Activated naive CD4-positive, alpha-beta T cell treated with anti-CD3 and anti-CD28 coated beads, Interleukin-2, amount 50 U/mL, for 72 hours (primary cell): ENCODE measurements around the gene RBM47. TPM values are rescaled to one million over a fixed set of nuclear protein-coding genes. Genes with fewer than 3 reads are reported as not detected.

ENCODE experiments used
- ATAC-seq, 2 donors: fragments of 150-1000 bp; cut with Tn5 transposase; 2 replicates each; pipeline ENCODE4 v1.10.0; 2021; ENCODE audit warnings: mild to moderate bottlenecking in 2 of 2, moderate library complexity in 2 of 2
- DNase-seq, 2 donors: peaks; one replicate each; pipeline ENCODE4 v3.0.0; 2021 to 2022; ENCODE audit warnings: low spot score in 2 of 2
- H3K27ac Mint-ChIP-seq, 2 donors: one replicate each; pipeline ENCODE4 v1.8.0; 2022; ENCODE audit warnings: mild to moderate bottlenecking in 2 of 2, mixed read lengths in 2 of 2
- H3K36me3 Mint-ChIP-seq, 2 donors: one replicate each; pipeline ENCODE4 v1.8.0; 2022; ENCODE audit warnings: mixed read lengths in 2 of 2
- H3K9me3 Mint-ChIP-seq, 2 donors: one replicate each; pipeline ENCODE4 v1.8.0; 2022; ENCODE audit warnings: mixed read lengths in 2 of 2
- total RNA-seq, 2 donors: library from RNA; stranded (reverse); gene quantifications; one replicate each; pipeline ENCODE4 v1.2.3, GENCODE V29; 2022

RBM47 gene
- total RNA-seq, 2 donors from 2014 or later: 0.59 to 3.3 TPM

DNA sequence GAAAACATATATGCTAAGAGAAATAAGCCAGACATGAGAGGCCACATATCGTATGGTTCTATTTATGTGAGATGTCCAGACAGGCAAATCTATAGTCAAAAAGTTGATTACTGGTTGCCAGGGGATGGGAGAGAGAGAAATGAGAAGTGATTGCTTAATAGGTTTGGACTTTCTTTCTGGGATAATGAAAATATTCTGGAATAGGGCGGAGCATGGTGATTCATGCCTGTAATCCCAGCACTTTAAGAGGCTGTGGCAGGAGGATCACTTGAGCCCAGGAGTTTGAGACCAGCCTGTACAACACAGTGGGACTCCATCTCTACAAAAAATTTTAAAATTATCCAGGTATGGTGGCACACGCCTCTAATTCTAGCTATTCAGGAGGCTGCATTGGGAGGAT, 22.4 kb downstream of the RBM47 start:
- DNase-seq (no peak), ATAC-seq (no peak)
- no peaks in the 10 kb centered on the region for H3K36me3 Mint-ChIP-seq
- H3K27ac Mint-ChIP-seq: no peak overlapping the region
- H3K9me3 Mint-ChIP-seq: no peaks in the 10 kb centered on the region

DNA sequence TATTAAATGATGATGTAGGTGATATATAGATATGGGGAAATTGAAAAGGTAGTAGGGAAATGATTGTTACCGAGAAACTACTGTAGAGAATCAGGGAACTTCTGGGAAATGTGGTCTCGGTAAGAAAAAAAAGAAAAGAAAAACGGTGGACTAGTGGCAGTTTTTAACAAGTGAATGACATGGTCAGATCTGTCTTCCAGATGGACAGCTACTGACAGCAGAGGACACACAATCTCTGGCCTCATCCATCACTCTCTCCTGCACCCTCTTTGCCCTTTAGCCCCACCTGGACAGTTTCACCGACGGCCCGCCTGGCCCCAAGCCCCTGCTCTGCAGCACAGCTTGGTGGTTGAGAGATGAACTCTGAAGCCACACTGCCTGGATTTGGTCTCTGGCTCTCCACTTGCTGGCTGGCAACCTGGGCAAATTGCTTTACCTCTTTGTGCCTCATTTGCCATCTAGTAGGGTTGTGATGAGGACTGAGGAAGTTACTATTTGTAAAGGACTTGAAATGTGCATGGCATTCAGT, 23.4 kb downstream of the RBM47 start:
- Mint-ChIP-seq H3K9me3 (no peaks in the 10 kb centered on the region), H3K27ac (no peak overlapping the region), H3K36me3 (no peaks in the 10 kb centered on the region)
- ATAC-seq (no peak), DNase-seq (no peak)

DNA sequence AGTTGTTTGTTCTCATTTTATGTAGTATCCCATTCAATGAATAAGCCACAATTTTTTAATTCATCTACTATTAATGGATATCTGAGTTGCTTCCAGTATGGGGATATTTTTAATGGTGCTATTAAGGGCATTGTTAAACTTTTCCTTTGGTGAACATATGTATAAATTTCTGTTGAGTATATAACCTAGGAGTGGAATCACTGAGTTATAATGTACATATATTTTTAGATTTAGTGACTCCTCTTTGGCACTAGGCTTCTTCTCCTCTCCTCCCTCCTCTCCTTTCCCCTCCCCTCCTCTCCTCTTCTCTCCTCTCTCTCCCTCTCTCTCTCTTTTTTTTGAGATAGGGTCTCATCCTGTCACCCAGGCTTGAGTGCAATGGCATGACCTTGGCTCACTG, 26.4 kb downstream of the RBM47 start:
- DNase-seq: no peak
- Mint-ChIP-seq H3K9me3 (no peaks in the 10 kb centered on the region), H3K27ac (no peak overlapping the region), H3K36me3 (no peaks in the 10 kb centered on the region)
- no peak for ATAC-seq

DNA sequence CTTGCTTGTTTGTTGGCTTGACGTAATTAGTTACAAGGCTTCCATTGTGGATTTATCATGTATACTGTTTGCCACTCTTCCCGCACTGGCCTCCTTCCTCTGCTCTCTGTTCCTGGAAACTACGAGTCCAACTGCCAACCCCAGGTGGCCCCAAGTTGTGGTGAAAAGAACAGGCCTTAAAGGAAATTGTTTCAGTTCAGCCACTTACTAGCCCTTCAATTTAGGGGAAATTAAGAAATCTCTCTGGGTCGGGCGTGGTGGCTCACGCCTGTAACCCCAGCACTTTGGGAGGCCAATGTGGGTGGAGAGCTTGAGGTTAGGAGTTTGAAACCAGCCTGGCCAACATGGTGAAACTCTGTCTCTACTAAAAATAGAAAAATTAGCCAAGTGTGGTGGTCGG, 28.0 kb downstream of the RBM47 start:
- Mint-ChIP-seq H3K36me3 (no peaks in the 10 kb centered on the region), H3K9me3 (no peaks in the 10 kb centered on the region), H3K27ac (no peak overlapping the region)
- no peak for ATAC-seq
- no peak for DNase-seq

DNA sequence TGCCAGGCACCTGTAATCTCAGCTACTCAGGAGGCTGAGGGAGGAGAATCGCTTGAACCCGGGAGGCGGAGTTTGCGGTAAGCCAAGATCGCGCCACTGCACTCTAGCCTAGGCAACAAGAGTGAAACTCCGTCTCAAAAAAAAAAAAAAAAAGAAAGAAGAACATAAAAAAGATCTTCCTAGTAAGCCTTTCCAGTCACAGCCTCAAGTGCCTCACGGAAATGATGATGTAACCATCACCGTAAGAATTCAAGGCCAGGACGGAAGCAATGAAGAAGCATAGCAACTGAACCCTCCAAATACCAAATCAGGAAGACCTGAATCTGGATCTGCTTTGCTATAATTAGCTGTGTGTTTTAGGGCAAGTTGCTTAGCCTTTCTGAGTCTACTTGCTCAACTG, 28.8 kb downstream of the RBM47 start:
- ATAC-seq: no peak
- H3K27ac Mint-ChIP-seq: no peak overlapping the region
- no peaks in the 10 kb centered on the region for H3K36me3 Mint-ChIP-seq

DNA sequence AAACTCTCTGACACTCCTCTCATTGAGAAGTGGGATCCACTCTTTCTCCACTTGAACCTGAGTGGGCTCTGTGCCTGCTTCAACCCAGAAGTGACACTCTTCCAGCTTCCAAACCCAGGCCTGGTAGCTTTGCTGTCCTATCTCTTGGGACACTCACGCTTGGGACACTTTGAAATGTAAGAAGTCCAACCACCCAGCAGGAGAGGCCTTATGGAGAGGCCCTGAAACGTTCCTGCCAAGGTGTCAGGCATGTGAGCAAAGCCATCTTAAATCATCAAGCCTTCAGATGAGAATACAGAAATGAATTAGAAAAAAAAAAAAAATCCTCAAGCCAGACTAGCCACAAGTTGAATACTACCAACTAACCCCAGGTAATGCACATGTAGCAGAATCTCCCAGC, 30.2 kb downstream of the RBM47 start:
- Mint-ChIP-seq H3K36me3 (no peaks in the 10 kb centered on the region), H3K9me3 (no peaks in the 10 kb centered on the region), H3K27ac (peak overlapping the region in 1 of 2 donors; percentile 44)
- no peak for ATAC-seq
- DNase-seq: no peak

More for the DNA sequence above, 28.8 kb downstream of the RBM47 start:
- H3K9me3 Mint-ChIP-seq: no peaks in the 10 kb centered on the region
- no peak for DNase-seq

DNA sequence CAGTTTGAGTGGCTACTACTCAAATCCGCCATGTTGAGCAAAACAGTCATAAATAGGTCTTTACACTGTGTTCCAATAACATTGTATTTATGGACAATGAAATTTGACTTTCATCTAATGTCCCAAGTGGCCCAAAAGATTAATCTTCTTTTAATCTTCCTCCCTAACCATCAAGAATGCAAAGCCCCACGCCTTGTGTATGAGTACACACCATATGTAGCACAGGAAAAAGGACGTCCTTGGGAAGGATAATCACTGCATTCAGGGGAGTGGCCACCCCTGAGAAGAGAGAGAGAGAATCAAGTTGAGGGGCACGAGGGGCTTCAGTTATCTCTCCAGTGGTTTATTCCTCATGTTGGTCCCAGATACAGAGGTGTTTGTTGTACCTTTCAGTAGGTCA, 33.1 kb downstream of the RBM47 start:
- Mint-ChIP-seq H3K36me3 (no peaks in the 10 kb centered on the region), H3K9me3 (no peaks in the 10 kb centered on the region), H3K27ac (no peak overlapping the region)
- ATAC-seq (no peak), DNase-seq (no peak)

DNA sequence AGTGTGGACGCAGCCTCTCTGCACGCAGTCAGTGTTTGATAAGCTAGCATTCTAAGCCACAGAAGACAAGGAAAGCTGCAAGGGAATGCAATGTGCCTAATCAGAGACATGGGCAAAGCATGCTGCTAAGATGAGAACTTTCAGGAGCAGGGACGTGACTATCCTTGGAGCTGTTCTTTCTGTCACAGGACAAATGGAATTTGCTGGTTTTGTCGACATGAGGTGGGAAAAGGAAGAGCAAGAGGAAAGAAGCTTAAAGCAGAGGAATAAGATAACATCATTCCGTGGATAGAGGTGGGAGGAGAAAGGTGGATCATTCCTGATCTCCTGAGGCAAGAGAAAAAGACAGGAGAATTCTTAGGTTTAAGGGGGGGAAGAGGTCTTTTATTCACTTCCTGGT, 33.7 kb downstream of the RBM47 start:
- no peak overlapping the region for H3K27ac Mint-ChIP-seq
- no peaks in the 10 kb centered on the region for H3K36me3 Mint-ChIP-seq
- no peak for ATAC-seq
- DNase-seq: no peak
- H3K9me3 Mint-ChIP-seq: no peaks in the 10 kb centered on the region

DNA sequence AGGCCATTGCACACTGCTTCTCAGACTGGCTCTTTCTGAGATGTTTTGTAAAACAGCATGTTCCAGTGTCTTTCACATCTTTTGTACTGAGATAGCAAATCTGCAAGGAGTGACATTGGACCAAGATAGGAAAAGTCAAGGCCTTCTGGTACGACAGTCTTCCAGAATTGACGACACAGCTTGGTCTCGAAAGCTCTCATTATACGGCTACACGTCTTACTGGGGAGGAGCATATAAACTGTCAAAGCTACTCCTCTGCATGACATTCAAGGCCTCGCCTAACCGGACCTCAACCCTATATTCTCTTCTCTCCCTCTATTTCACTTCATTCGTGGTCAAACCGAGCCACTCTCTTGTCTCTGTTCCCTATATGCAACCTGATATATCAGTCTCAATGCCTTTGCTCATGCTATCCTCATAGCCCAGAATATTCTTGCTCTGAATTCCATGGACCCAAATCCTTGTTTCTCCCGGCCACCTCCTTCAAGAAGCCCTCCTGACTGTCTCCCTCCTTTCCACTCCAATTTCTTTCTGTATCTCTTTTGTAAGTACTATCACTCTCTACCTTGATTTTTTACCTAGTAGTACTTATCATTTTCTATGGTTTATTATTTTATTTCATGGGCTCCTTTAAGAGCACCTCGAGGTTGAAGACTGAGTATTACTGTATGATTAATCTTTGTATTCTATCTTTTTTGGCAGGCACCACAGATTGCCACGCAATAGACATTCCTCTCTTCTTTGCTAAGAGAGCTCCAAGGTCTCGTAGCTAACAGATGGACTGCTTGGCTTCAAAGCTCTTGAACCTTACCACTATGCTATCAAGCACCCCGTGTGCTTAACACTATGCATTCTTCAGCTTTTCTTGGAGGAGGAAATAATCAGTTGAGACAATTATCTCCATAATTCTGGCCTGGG, 35.1 kb downstream of the RBM47 start:
- H3K9me3 Mint-ChIP-seq: no peaks in the 10 kb centered on the region
- H3K36me3 Mint-ChIP-seq: no peaks in the 10 kb centered on the region
- ATAC-seq (no peak), DNase-seq (no peak)
- no peak overlapping the region for H3K27ac Mint-ChIP-seq

DNA sequence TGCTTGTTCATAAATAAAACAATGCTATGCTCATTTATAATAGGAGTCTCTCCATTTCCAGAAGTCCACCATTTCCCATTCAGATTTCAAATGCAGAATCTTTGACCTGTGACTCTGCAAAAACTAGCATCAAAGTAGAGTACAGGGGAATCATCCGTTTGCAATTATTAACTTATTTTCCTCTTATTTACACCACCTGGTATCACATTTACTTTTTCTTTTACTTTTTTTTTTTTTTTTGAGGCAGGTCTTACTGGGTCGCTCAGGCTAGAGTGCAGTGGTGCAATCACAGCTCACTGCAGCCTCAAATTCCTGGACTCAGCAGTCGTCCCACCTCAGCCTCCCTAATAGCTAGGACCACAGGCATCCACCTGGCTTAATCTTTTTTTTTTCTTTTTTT, 37.6 kb downstream of the RBM47 start:
- Mint-ChIP-seq H3K9me3 (no peaks in the 10 kb centered on the region), H3K36me3 (no peaks in the 10 kb centered on the region)
- DNase-seq: no peak

DNA sequence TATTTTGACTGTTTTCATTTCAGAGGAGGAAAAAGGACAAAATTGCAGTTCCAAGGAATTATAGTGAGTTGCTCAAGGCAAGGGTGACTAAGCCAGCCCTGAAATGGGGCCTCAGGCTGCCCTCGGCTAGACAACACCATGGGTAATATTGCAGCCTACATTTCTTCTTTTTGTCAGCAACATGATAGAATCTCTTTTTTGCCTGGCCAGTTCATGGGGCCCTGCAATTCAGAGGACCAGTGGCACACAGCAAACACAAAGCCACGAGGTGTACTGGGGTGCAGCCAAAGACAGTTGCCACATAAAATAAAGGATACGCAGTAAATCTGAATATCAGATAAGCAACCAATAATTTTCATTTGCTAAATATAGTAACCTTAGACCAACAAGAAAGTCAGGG, 41.8 kb downstream of the RBM47 start:
- Mint-ChIP-seq H3K9me3 (peaks cover 0 to under 1% of the 10 kb centered on the region in 2 donors), H3K27ac (no peak overlapping the region), H3K36me3 (no peaks in the 10 kb centered on the region)
- ATAC-seq: no peak
- DNase-seq: no peak

More for the DNA sequence above, 37.6 kb downstream of the RBM47 start:
- ATAC-seq: no peak
- no peak overlapping the region for H3K27ac Mint-ChIP-seq

DNA sequence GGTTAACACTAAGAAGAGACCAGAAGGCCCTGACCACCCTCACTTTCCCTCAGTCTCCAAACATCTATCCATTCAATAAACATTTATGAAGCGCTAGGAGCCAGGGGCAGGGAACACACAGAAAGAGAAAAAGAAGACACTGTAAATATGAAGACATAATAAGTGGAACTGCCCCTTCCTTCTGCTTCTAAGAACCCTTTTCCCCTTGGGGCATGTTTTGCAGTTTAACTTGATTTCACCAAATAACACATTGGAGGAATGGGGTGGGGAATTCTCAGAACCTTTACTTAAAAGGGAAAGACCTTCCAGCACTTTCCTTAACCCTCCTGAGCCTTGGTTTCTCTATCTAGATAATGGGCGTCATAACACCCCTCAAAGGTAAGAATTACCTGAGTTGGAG, 42.3 kb downstream of the RBM47 start:
- H3K27ac Mint-ChIP-seq: no peak overlapping the region
- DNase-seq: no peak
- peaks cover 0 to 4% of the 10 kb centered on the region in 2 donors for H3K9me3 Mint-ChIP-seq
- no peaks in the 10 kb centered on the region for H3K36me3 Mint-ChIP-seq
- ATAC-seq: no peak

DNA sequence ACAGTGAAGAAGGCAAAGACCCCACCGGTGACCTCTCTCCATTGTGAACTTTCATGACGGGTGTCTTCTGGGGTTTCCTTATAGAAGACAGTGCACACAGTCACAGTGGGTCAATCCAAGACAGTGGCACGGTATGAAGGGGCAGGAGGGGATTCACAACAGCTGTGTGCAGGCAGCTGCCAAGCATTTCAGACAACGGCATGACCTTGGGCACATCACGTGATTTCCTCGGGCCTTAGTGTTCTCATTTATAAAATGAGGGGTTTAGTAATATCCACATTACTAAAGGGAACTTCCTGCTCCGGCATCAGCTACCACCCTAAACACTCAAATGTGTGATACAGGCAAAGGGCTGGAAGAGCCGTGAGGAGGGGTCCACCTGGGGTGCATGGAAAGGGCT, 42.9 kb downstream of the RBM47 start:
- ATAC-seq (no peak), DNase-seq (no peak)
- H3K27ac Mint-ChIP-seq: peak overlapping the region in 1 of 2 donors; percentile 2
- H3K9me3 Mint-ChIP-seq: peaks cover 0 to 4% of the 10 kb centered on the region in 2 donors
- no peaks in the 10 kb centered on the region for H3K36me3 Mint-ChIP-seq

DNA sequence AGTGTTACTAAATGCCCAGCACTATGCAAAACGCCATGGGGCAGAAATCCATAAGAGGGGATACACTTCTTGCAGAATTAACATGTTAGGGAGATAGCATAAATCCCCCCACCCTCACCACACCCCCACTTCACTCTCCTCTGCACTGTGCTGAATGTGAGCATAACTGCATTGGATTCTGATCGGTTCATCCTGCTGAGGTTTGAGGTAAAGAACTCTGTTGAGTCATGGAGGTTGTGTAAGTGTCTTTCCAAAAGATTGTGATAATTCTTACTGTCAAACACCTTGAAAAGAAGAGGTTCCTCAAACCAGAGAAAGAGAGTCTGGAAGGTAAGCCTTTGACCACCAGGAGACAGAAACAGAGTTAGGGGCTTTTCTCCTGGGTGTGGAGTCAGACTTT, 43.6 kb downstream of the RBM47 start:
- Mint-ChIP-seq H3K36me3 (no peaks in the 10 kb centered on the region), H3K9me3 (peaks cover 0 to 4% of the 10 kb centered on the region in 2 donors), H3K27ac (no peak overlapping the region)
- DNase-seq (no peak), ATAC-seq (no peak)

DNA sequence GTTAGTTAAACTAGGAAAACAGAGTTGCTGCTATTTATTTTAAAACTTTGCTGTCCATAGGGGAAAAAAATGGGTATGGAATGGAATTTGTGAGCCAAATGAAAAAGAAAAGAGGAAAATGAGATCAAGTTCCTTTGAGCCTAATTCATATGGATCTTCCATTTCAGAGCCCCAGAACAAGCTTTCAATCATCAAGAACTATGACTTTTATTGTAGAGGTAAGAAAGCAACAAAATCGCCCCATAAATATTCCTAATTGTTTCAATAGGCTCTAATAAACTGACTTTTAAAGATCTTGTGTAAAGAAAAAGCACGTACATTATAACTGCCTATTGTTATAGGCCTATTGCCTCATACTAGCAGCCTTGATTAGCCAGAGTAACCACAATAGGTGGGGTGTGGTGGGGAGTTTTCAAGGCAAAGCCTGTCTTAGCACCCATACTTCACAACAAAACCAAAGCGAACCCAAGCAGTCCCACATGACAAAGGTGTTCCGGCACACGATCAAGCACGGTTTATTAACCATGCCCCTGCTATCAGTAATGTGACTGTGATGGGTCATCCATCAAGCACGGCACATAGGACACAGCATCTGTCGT, 44.4 kb downstream of the RBM47 start:
- ATAC-seq (no peak), DNase-seq (no peak)
- Mint-ChIP-seq H3K9me3 (peaks cover 0 to 4% of the 10 kb centered on the region in 2 donors), H3K27ac (no peak overlapping the region), H3K36me3 (no peaks in the 10 kb centered on the region)

DNA sequence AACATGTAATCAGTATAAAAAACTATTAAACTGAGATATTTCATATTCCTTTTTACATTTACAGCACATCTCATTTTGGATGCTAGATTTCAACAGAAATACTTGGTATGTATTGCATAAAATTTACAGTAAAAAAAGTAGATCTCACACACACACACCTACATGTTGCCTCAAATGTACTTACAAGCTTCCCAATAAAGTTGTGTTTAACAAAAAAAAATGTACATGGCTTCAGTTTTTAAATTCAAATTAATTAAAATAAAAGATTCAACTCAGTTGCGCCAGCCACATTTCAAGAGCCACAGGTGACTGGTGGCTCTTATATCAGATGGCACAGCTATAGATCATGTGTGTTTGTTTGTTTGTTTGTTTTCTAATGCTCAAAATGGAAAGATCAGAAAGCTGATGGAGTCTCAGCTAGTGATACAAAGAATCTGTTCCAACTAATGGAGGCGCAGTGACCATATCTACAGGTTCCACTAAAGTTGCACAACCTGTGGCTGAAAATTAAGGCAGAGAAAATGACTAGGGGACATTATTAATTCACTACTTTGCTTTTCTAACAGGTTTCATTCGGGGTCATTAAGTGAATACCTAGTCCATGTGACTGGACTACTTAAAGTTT, 45.0 kb downstream of the RBM47 start:
- ATAC-seq: no peak
- Mint-ChIP-seq H3K9me3 (peaks cover 0 to 4% of the 10 kb centered on the region in 2 donors), H3K36me3 (no peaks in the 10 kb centered on the region), H3K27ac (no peak overlapping the region)
- DNase-seq: no peak

DNA sequence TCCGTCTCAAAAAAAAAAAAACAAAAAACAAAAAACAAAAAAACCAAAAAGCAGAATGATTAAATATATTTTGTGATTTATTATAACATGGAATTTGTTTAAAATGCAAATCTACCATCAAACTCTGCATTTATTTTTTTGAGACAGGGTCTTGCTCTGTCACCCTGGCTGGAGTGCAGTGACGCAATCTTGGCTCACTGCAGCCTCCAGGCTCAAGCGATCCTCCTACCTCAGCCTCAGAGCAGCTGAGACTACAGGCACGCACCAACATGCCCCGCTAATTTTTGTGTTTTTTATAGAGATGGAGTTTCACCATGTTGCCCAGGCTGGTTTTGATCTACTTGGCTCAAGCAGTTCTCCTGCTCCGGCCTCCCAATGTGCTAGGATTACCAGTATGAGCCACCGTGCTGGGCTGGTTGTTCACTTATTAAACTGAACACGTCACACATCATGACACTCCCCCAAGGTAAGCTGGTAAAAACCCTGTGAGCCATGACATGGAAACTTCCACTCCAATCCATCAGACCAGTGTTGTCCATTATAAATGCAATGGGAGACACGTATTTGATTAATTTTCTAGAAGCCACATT, 45.7 kb downstream of the RBM47 start:
- Mint-ChIP-seq H3K9me3 (peaks cover 0 to 4% of the 10 kb centered on the region in 2 donors), H3K36me3 (no peaks in the 10 kb centered on the region), H3K27ac (no peak overlapping the region)
- DNase-seq (no peak), ATAC-seq (no peak)
